ENCODE measurements around the gene C11orf54. TPM values are rescaled to one million over a fixed set of nuclear protein-coding genes. Genes with fewer than 3 reads are reported as not detected.

Gene C11orf54
- total RNA-seq, 1 experiment from 2014 or later, result 18.0 TPM

DNA sequence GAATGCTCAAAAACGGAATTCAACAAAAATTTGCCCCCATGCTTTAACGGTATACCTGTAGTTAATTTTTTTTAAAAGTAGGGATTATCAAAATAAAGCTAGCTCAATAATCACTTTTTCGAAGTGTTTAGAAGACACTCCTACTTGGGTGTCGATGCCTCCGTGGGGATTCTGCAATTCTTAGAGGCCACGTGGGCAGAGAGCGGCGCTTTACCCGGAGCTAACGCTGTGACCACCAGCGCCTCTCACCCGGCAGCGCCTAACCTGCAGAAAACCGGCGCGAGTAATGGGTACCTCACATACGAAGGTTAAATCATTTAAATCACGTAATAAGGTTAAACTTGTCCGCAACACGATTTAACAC lies 760 bp upstream of the C11orf54 start:
- H3K79me2 ChIP-seq (ENCODE audit: insufficient read depth, low read length), result peaks cover 23% of the 10 kb centered on the region; the same call in 1 of the 2 replicates
- H4K20me1 ChIP-seq (ENCODE audit: control insufficient read depth, insufficient read depth, insufficient read length), result no peaks in the 10 kb centered on the region
- H3K18ac ChIP-seq (ENCODE audit: insufficient read length, low read depth, low read length), result peak overlapping the region; percentile 93
- no peak overlapping the region for H2AFZ ChIP-seq (ENCODE audit: low read length)
- peak overlapping the region; percentile 26 for H3K56ac ChIP-seq (ENCODE audit: insufficient read length, low read depth, low read length)
- no peaks in the 10 kb centered on the region for H3K27me3 ChIP-seq (ENCODE audit: insufficient read depth, low read length)
- Mint-ChIP-seq H3K36me3 (ENCODE audit: insufficient read depth in 1 of 3, low read depth in 3 of 3) (peaks cover 54 to 66% (median 54%) of the 10 kb centered on the region in 3 experiments), H3K9me3 (no peaks in the 10 kb centered on the region; a peak in 1 of 5 replicates), H3K4me1 (peaks cover 39 to 57% of the 10 kb centered on the region in 2 experiments), H3K27me3 (ENCODE audit: low read depth) (peaks cover 2% of the 10 kb centered on the region; the same call in 1 of the 2 replicates), H3K4me3 (peak overlapping the region; percentile 100), H3K27ac (peak overlapping the region; percentile 99 to 100 (median 100))
- no peak overlapping the region for H3K23ac ChIP-seq (ENCODE audit: insufficient read length, low read depth, low read length)
- no peak for DNase-seq
- no peaks in the 10 kb centered on the region for H3K9me3 ChIP-seq (ENCODE audit: control insufficient read depth, low read depth, low read length)
- H2AK5ac ChIP-seq (ENCODE audit: insufficient read length, low read length), result no peak overlapping the region
- WGBS (ENCODE audit: extremely low coverage, insufficient read length, low lambda C conversion rate), result no CpG with 5 or more reads among the region's 20 CpGs
- peak overlapping the region; percentile 97; the same call in 1 of the 2 replicates for H3K14ac ChIP-seq (ENCODE audit: insufficient read depth, low read length)
- H3K27ac ChIP-seq (ENCODE audit: insufficient read length, low read depth, low read length), result peak overlapping the region; percentile 59
- H3K9ac ChIP-seq (ENCODE audit: extremely low read depth, insufficient read length, low read length), result peak overlapping the region; percentile 91
- peak overlapping the region; percentile 95 for H3K4me2 ChIP-seq (ENCODE audit: insufficient read depth, insufficient read length, low read length)
- H3K4me1 ChIP-seq (ENCODE audit: insufficient read depth, low read length), result no peaks in the 10 kb centered on the region
- no peak overlapping the region for H2BK120ac ChIP-seq (ENCODE audit: low read depth, low read length, poor library complexity, severe bottlenecking)
- no peak overlapping the region; the same call in 1 of the 2 replicates for H3K4ac ChIP-seq (ENCODE audit: low read depth, low read length)
- H4K8ac ChIP-seq (replicated peaks; ENCODE audit: insufficient read length, low read depth, low read length), result no peak overlapping the region
- no peak overlapping the region for H2BK20ac ChIP-seq (ENCODE audit: low read depth, low read length, poor library complexity, severe bottlenecking)
- peaks cover 11% of the 10 kb centered on the region for H3K23me2 ChIP-seq (ENCODE audit: insufficient read length, low read depth, low read length, poor library complexity, severe bottlenecking)
- peak overlapping the region; percentile 54 for H4K5ac ChIP-seq (ENCODE audit: insufficient read length, low read depth, low read length)
- H2BK15ac ChIP-seq (ENCODE audit: low read depth, low read length), result no peak overlapping the region
- no peak overlapping the region for H3T11ph ChIP-seq (ENCODE audit: low read length)
- H4K91ac ChIP-seq (ENCODE audit: insufficient read length, low read depth, low read length), result no peak overlapping the region
- no peak overlapping the region for H2BK5ac ChIP-seq (ENCODE audit: insufficient read length, low read length)
- TF ChIP-seq, protein P1, sequence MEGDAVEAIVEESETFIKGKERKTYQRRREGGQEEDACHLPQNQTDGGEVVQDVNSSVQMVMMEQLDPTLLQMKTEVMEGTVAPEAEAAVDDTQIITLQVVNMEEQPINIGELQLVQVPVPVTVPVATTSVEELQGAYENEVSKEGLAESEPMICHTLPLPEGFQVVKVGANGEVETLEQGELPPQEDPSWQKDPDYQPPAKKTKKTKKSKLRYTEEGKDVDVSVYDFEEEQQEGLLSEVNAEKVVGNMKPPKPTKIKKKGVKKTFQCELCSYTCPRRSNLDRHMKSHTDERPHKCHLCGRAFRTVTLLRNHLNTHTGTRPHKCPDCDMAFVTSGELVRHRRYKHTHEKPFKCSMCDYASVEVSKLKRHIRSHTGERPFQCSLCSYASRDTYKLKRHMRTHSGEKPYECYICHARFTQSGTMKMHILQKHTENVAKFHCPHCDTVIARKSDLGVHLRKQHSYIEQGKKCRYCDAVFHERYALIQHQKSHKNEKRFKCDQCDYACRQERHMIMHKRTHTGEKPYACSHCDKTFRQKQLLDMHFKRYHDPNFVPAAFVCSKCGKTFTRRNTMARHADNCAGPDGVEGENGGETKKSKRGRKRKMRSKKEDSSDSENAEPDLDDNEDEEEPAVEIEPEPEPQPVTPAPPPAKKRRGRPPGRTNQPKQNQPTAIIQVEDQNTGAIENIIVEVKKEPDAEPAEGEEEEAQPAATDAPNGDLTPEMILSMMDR (conservative IDR thresholded peaks at IDR 0.05), result no peak
- no peaks in the 10 kb centered on the region for H3K79me1 ChIP-seq (ENCODE audit: insufficient read depth, low read depth, low read length, poor library complexity, severe bottlenecking)
- no peak overlapping the region for H2BK12ac ChIP-seq (ENCODE audit: insufficient read length, low read depth, low read length)
